Renal cortical epithelial cell (primary cell): Measurements from ENCODE around the gene WWC1. TPM values are rescaled to one million over a fixed set of nuclear protein-coding genes. Genes with fewer than 3 reads are reported as not detected.

Source experiments
- DNase-seq: peaks from one replicate; pipeline ENCODE4 v3.0.0-alpha.2; 2011; ENCODE audit warnings: low read depth
- total RNA-seq: library from RNA; depleted of rRNA; stranded (reverse); fragments of >200 nt; gene quantifications from 2 replicates; pipeline ENCODE4 v1.2.3, GENCODE V29; 2014

Gene WWC1
- total RNA-seq, 1 donor from 2014 or later: 319 TPM

- no peak for DNase-seq
Measured at GRCh38 chr5:168362097-168362885, 70.8 kb downstream of the WWC1 start.

GRCh38 chr5:168364151-168364661 lies 72.8 kb downstream of the WWC1 start:
- peak; percentile 88 for DNase-seq

GRCh38 chr5:168364750-168365550 lies 73.5 kb downstream of the WWC1 start:
- peak; percentile 68 for DNase-seq

GRCh38 chr5:168365581-168366081 lies 74.2 kb downstream of the WWC1 start:
- DNase-seq: peak; percentile 85

GRCh38 chr5:168366116-168366515 lies 74.7 kb downstream of the WWC1 start:
- peak; percentile 80 for DNase-seq

- no peak for DNase-seq
Measured at GRCh38 chr5:168368854-168369253, 77.4 kb downstream of the WWC1 start.

GRCh38 chr5:168370831-168371230 lies 79.4 kb downstream of the WWC1 start:
- no peak for DNase-seq

- DNase-seq: no peak
Measured at GRCh38 chr5:168372356-168372946, 81.0 kb downstream of the WWC1 start.

GRCh38 chr5:168374532-168374931 lies 83.1 kb downstream of the WWC1 start:
- no peak for DNase-seq

- DNase-seq: no peak
Measured at GRCh38 chr5:168375214-168375613, 83.8 kb downstream of the WWC1 start.

GRCh38 chr5:168377525-168377924 lies 86.1 kb downstream of the WWC1 start:
- DNase-seq: no peak

GRCh38 chr5:168378741-168379140 lies 87.3 kb downstream of the WWC1 start:
- DNase-seq: no peak

- DNase-seq: no peak
Measured at GRCh38 chr5:168382421-168382820, 91.0 kb downstream of the WWC1 start.

GRCh38 chr5:168390491-168390890 lies 99.0 kb downstream of the WWC1 start:
- DNase-seq: no peak

GRCh38 chr5:168393773-168394172 lies 102.3 kb downstream of the WWC1 start:
- no peak for DNase-seq

- DNase-seq: no peak
Measured at GRCh38 chr5:168400429-168401220, 109.2 kb downstream of the WWC1 start.

GRCh38 chr5:168401226-168401625 lies 109.8 kb downstream of the WWC1 start:
- no peak for DNase-seq

- DNase-seq: peak; percentile 36
Measured at GRCh38 chr5:168401880-168402279, 110.4 kb downstream of the WWC1 start.

- DNase-seq: peak; percentile 86
Measured at GRCh38 chr5:168404365-168404764, 112.9 kb downstream of the WWC1 start.

- DNase-seq: no peak
Measured at GRCh38 chr5:168407211-168407610, 115.8 kb downstream of the WWC1 start.

- no peak for DNase-seq
Measured at GRCh38 chr5:168408561-168409305, 117.3 kb downstream of the WWC1 start.
